Gastrocnemius medialis (tissue), 4 donors: ENCODE data around the gene TMEM255B.

Experiments
- CTCF ChIP-seq, 5 experiments: fragments of 450-650 bp in 3 of 5; fragments of 200-600 bp in 2 of 5; sonication (generic) in 2 of 5; IDR thresholded peaks in 4 of 5; conservative IDR thresholded peaks in 1 of 5; 1 replicate in 4 of 5; 2 replicates in 1 of 5; pipeline ENCODE4 v1.5.1; 2016 to 2019; ENCODE audit warnings: antibody characterized with exemption in 5 of 5, mild to moderate bottlenecking in 3 of 5, moderate library complexity in 3 of 5
- POLR2A ChIP-seq, 2 donors: fragments of 450-650 bp; IDR thresholded peaks; one replicate each; pipeline ENCODE4 v1.6.1; 2017; ENCODE audit warnings: antibody characterized with exemption in 2 of 2, mild to moderate bottlenecking in 2 of 2, moderate library complexity in 2 of 2

GRCh38 chr13:113855931-113856715 lies 97.1 kb downstream of the TMEM255B start:
- TF ChIP-seq CTCF (IDR thresholded peaks at IDR 0.05 in 4 of 5, conservative IDR thresholded peaks at IDR 0.05 in 1 of 5) (no peak), POLR2A (IDR thresholded peaks at IDR 0.05) (no peak)
